C4-2B (cell line): Measurements from ENCODE around the gene WDR37.
"Not testable (repeated sequence)": the region's sequence is repeated elsewhere in the genome, so short reads cannot be mapped to it uniquely, and the experiment has no call there.

Experiments
- H3K27ac ChIP-seq: fragments of 450-650 bp; 2 replicates; pipeline ENCODE4 v1.5.1; 2017
- CTCF ChIP-seq: fragments of 450-650 bp; conservative IDR thresholded peaks from 2 replicates; pipeline ENCODE4 v1.5.1; 2017; ENCODE audit warnings: mild to moderate bottlenecking
- ZFX ChIP-seq: fragments of 450-650 bp; IDR thresholded peaks from 2 replicates; pipeline ENCODE4 v1.6.1; 2017

Gene WDR37

DNA sequence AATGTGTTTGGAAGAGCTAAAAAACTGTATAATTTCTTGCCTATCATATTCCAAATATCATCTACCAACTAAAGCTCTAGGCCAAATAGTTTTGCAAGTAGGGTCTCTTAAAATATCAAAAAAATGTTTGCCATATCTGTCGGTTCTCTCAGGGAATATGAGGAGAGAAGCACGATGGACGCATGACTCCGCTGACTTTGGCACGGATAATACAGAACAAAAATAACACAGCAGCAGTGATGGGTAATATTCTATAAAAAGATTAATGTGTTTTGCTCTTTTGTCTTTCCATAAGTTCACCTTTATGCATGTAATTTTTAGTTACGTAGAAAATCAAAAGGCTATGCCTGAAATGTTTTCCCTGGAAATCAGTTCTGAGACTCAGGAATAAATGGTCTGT is 29.6 kb upstream of the WDR37 start:
- TF ChIP-seq ZFX: no peak
- TF ChIP-seq CTCF: no peak
- H3K27ac ChIP-seq: no peak overlapping the region

GRCh38 chr10:1029838-1030237 is 26.3 kb upstream of the WDR37 start:
- TF ChIP-seq CTCF (no peak), ZFX (no peak)
- H3K27ac ChIP-seq: no peak overlapping the region

DNA sequence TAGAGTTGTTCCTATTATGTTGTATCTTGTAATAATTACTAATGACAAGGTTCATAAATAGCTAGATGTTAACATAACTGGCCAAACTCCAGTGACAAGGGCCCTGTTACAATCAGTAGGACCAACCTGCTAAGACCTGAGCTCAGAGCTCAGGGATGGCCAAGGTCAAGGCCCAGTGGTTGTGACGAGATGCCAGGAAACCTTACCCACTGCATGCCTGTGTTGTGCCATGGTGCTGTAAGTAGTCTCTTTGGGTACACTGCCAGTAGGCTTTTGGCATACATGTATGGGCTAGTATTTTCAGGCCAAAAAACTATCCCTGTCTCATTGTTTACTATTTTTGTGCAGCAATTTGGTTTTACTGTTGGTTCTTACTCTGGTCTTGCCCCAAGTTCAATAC is 22.6 kb upstream of the WDR37 start:
- peak overlapping the region; percentile 71 for H3K27ac ChIP-seq
- TF ChIP-seq ZFX (no peak), CTCF (no peak)

- peak overlapping the region; percentile 71 for H3K27ac ChIP-seq
Measured at GRCh38 chr10:1034758-1035157, 21.4 kb upstream of the WDR37 start.

DNA sequence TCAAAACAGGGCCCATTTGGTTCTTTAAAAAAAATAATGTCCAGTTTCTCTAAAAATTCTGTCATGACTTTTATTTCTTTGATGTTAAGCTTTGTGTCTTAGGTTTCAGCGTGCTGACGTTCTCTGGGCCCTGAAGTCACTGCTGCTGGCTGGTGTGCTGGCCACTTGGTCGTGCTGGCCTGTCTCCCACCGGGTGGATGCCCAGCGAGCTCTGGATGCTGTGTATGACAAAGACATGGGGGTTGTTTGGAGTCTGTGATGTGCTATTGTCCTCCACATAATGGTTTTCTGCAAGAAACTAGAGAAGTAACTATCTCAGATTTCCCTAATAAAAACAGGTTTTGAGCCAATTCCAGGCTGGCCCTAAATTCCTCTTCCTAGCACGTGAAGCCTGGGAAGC is 21.0 kb upstream of the WDR37 start:
- TF ChIP-seq CTCF (no peak), ZFX (no peak)
- H3K27ac ChIP-seq: peak overlapping the region; percentile 71

More at GRCh38 chr10:1034758-1035157, 21.4 kb upstream of the WDR37 start:
- TF ChIP-seq ZFX: no peak; the same call in 1 of the 2 replicates
- no peak for TF ChIP-seq CTCF

DNA sequence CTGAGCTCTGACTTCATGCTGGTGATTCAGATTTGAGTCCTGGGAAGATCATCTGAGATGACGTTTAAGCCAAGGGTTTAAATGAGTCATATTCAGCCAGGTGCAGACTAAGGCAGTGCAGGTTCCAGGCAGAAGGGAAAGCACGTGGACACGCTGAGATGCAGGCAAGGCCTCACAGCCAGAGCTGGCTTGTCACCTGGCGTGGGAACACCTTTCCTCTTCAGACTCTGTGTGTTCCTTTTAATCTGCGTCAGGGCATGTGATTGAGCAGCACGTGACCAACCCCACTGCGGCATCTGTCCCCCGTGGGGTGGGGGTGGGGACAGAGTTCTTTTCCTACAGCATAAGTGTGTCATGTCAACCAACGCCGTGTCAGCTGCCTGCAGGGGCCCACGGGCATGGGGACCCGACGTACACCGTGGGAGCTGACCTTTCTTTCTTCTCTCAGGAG is 19.8 kb upstream of the WDR37 start:
- TF ChIP-seq ZFX: no peak
- H3K27ac ChIP-seq: peak overlapping the region; percentile 71

- no peak overlapping the region for H3K27ac ChIP-seq
- no peak for TF ChIP-seq ZFX
- TF ChIP-seq CTCF: no peak
Measured at GRCh38 chr10:1037098-1037497, 19.1 kb upstream of the WDR37 start.

- H3K27ac ChIP-seq: not testable (repeated sequence)
Measured at GRCh38 chr10:1038769-1039168, 17.4 kb upstream of the WDR37 start.

- no peak overlapping the region for H3K27ac ChIP-seq
- TF ChIP-seq CTCF: no peak
Measured at GRCh38 chr10:1040133-1040532, 16.1 kb upstream of the WDR37 start.
